Gastroesophageal sphincter (tissue), 4 donors: ENCODE measurements around the gene S100A7. TPM values are rescaled to one million over a fixed set of nuclear protein-coding genes. Genes with fewer than 3 reads are reported as not detected.
"Not testable (repeated sequence)": the region's sequence is repeated elsewhere in the genome, so short reads cannot be mapped to it uniquely, and the experiment has no call there.

Experiments
- ATAC-seq: fragments of 150-250 bp; one replicate; pipeline ENCODE4 v1.9.1; 2016; ENCODE audit warnings: mild to moderate bottlenecking, moderate library complexity
- H3K27ac ChIP-seq, 4 donors: fragments of 200-600 bp; sonication (generic) in 3 of 4; 1 replicate in 3 of 4; 2 replicates in 1 of 4; pipeline ENCODE4 v1.5.1; 2016 to 2019
- H3K27me3 ChIP-seq: fragments of 200-600 bp; sonication (generic); one replicate; pipeline ENCODE4 v1.5.1; 2019
- H3K36me3 ChIP-seq, 2 donors: fragments of 200-600 bp; sonication (generic); one replicate each; pipeline ENCODE4 v1.5.1; 2019; ENCODE audit warnings: control low read depth in 1 of 2
- H3K4me1 ChIP-seq, 3 donors: fragments of 200-600 bp; sonication (generic); 1 replicate in 2 of 3; 2 replicates in 1 of 3; pipeline ENCODE4 v1.5.1; 2016 to 2019; ENCODE audit warnings: control low read depth in 2 of 3
- H3K4me3 ChIP-seq, 2 donors: fragments of 200-600 bp; sonication (generic); one replicate each; pipeline ENCODE4 v1.5.1; 2019; ENCODE audit warnings: mild to moderate bottlenecking in 1 of 2, moderate library complexity in 1 of 2
- H3K9me3 ChIP-seq, 3 donors: fragments of 200-600 bp; sonication (generic); one replicate each; pipeline ENCODE4 v1.5.1; 2017 to 2019; ENCODE audit warnings: control low read depth in 2 of 3
- CTCF ChIP-seq, 4 experiments: fragments of 200-600 bp in 2 of 4; fragments of 450-650 bp in 2 of 4; sonication (generic) in 1 of 4; IDR thresholded peaks; one replicate each; pipeline ENCODE4 v1.5.1; 2017 to 2019; ENCODE audit warnings: antibody characterized with exemption in 4 of 4, mild to moderate bottlenecking in 2 of 4, moderate library complexity in 2 of 4
- EP300 ChIP-seq: sonication (generic); formaldehyde crosslinking; IDR thresholded peaks from one replicate; pipeline ENCODE4 v1.6.1; 2017; ENCODE audit warnings: antibody characterized with exemption, mild to moderate bottlenecking
- POLR2A ChIP-seq, 2 donors: fragments of 450-650 bp; IDR thresholded peaks; one replicate each; pipeline ENCODE4 v1.6.1; 2017; ENCODE audit warnings: antibody characterized with exemption in 2 of 2, mild to moderate bottlenecking in 2 of 2, moderate library complexity in 1 of 2
- POLR2AphosphoS5 ChIP-seq: sonication (generic); formaldehyde crosslinking; IDR thresholded peaks from one replicate; pipeline ENCODE4 v1.6.1; 2017; ENCODE audit warnings: antibody characterized with exemption
- WGBS, 2 donors: methylation state at CpG; one replicate each; pipeline ENCODE4 v1.1.5; 2018; ENCODE audit warnings: low coverage in 1 of 2; 5-methylcytosine and 5-hydroxymethylcytosine counted together
- total RNA-seq, 4 donors: library from RNA; depleted of rRNA; stranded (reverse); fragments of >200 nt; gene quantifications; one replicate each; pipeline ENCODE4 v1.1.0, GENCODE V29; 2016

S100A7 gene
- total RNA-seq, 4 donors from 2014 or later, result 33.0 to 253 TPM; not detected in 2

- no peak for ATAC-seq
- H3K9me3 ChIP-seq, result no peaks in the 10 kb centered on the region
- H3K4me3 ChIP-seq, result no peak overlapping the region
- H3K27ac ChIP-seq, result no peak overlapping the region
- no peaks in the 10 kb centered on the region for H3K36me3 ChIP-seq
- no peak for TF ChIP-seq EP300
- TF ChIP-seq POLR2A (IDR thresholded peaks at IDR 0.05), result no peak
- TF ChIP-seq POLR2AphosphoS5, result no peak
- TF ChIP-seq CTCF (IDR thresholded peaks at IDR 0.05), result no peak
- 17 to 20% methylated on average over 1 of the region's 1 CpG for WGBS, 2 donors
- no peaks in the 10 kb centered on the region for H3K4me1 ChIP-seq
- peaks cover 21% of the 10 kb centered on the region for H3K27me3 ChIP-seq
Observed at GRCh38 chr1:153426809-153427208, 33.6 kb downstream of the S100A7 start.

DNA sequence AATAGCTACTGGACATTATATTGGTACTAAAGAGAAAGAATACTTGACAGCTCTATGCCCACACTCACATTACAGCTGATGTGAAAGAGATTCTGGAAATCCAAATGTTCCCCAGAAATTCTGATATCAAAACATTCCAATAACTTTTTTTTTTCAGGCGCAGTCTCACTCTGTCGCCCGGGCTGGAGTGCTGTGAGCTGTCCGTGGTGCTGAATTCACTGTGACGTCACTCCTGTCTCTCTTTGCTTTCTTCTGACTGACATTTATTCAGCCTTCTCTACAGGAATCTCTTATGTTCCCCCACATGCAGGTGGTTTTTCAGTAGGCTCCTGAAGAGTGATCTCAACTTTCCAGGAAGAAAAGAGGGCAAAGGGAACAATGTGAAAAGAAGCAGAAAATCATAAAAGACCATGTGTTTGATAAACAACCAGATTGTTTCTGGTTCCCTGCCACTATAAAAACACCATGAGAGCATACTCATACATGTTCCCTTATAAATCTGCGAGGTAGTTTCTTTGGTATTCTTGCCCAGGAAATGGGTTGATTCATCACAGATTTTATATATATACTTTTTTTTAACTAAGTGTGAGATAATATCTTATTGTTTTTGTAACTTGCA, 37.9 kb downstream of the S100A7 start:
- no peak for ATAC-seq

DNA sequence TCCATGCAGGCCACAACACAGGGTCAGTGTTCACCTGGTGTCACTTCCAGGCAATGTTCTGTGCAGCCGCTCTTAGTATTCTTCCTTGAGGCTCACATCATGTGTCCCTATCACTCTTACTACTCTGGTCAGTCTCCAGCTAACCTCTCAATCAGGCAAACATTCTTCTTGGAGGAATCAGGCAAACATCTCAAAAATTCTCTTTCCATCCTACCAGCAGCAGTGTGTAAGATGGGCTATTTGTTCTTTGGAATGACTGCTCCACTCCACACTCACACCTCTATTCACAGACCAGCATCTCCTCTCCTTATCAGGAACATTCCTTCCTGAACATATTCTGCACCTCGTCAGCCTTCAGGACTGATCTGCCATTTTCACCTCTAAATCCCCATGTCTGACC, 40.1 kb downstream of the S100A7 start:
- Histone ChIP-seq H3K9me3 (no peaks in the 10 kb centered on the region), H3K36me3 (no peaks in the 10 kb centered on the region), H3K4me3 (no peak overlapping the region), H3K4me1 (no peaks in the 10 kb centered on the region), H3K27ac (no peak overlapping the region), H3K27me3 (peaks cover 32% of the 10 kb centered on the region)
- ATAC-seq, result no peak
- 68 to 95% methylated on average over 2 of the region's 2 CpGs for WGBS, 2 donors
- TF ChIP-seq POLR2A (IDR thresholded peaks at IDR 0.05) (no peak), POLR2AphosphoS5 (no peak), EP300 (no peak)

More for the DNA sequence above, 37.9 kb downstream of the S100A7 start:
- 3 to 5% methylated on average over 6 of the region's 6 CpGs for WGBS, 2 donors
- no peak for TF ChIP-seq POLR2A (IDR thresholded peaks at IDR 0.05)
- no peak for TF ChIP-seq EP300
- TF ChIP-seq POLR2AphosphoS5, result no peak
- TF ChIP-seq CTCF (IDR thresholded peaks at IDR 0.05), result no peak
- Histone ChIP-seq H3K4me1 (no peaks in the 10 kb centered on the region), H3K36me3 (no peaks in the 10 kb centered on the region), H3K4me3 (no peak overlapping the region), H3K27me3 (peaks cover 29% of the 10 kb centered on the region), H3K27ac (no peak overlapping the region), H3K9me3 (no peaks in the 10 kb centered on the region)

DNA sequence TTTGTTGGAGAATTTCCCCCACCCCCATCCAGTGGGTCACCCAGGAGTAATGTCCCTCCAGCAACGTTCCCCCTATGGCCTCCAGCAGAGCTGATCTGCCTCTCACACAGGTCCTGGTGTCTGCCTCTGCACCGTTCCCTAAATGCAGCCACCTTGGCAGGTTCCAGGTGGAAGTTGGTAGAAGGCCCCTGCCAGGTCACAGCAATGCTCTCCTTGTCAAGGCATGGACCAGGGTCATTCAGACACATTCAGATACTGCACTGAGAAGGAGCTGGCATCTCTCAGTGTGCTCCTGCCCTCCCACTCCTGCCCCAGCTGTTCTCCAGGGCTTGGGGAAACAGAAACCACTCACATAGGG, 41.0 kb downstream of the S100A7 start:
- not testable (repeated sequence) for H3K9me3 ChIP-seq, H3K4me1 ChIP-seq, ATAC-seq, H3K36me3 ChIP-seq, H3K4me3 ChIP-seq, H3K27ac ChIP-seq
- peaks cover 32% of the 10 kb centered on the region for H3K27me3 ChIP-seq
- no CpG with 5 or more reads among the region's 2 CpGs for WGBS, 2 donors

GRCh38 chr1:153418758-153419435, 41.6 kb downstream of the S100A7 start:
- not testable (repeated sequence) for H3K9me3 ChIP-seq, H3K4me3 ChIP-seq, ATAC-seq, H3K36me3 ChIP-seq, H3K4me1 ChIP-seq, H3K27ac ChIP-seq
- H3K27me3 ChIP-seq, result peaks cover 32% of the 10 kb centered on the region
- 40 to 65% methylated on average over 3 to 4 of the region's 7 CpGs for WGBS, 2 donors

DNA sequence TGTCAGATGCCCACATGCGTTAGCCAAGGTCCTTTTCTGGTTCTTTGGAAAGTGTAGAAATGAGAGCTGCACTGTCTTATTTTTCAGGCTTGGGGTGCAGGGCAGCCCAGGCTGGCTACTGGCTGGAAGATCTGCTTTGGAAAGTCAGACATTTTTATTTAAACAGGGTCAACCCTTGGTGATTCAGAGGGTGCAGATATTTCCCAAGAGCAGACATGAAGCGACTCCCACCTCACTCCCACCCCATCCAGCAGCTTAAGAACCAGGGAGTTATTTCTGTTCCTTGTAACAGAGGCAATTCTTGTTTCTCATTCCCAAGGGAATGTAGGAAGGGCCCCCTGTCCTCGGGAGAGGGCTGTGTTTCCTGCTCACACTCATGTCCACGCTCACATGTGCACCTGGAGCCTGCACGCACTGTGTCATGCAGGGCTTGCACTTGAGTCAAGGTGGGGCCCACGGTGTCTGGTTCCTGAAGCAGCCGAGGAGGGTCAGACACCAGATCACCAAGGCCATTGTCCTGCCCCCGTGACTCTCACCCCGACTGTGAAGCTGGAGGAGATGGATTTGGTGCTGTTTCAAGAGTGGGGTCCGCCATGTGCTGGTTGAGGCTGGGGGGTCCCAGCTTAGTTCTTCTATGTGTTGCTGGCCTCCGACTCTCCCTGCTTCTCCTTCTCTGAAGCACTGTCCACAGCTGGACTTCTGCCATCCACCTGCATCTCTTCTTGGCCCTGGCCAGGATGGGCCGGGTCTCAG, 43.1 kb downstream of the S100A7 start:
- peaks cover 32% of the 10 kb centered on the region for H3K27me3 ChIP-seq
- H3K4me1 ChIP-seq, result no peaks in the 10 kb centered on the region
- 64 to 67% methylated on average over 6 to 7 of the region's 12 CpGs for WGBS, 2 donors
- TF ChIP-seq CTCF (IDR thresholded peaks at IDR 0.05) (no peak), POLR2A (IDR thresholded peaks at IDR 0.05) (no peak), EP300 (no peak), POLR2AphosphoS5 (no peak)
- peaks cover 0 to 7% (median 0%) of the 10 kb centered on the region in 3 donors for H3K9me3 ChIP-seq
- ATAC-seq, result no peak
- H3K4me3 ChIP-seq, result no peak overlapping the region
- H3K27ac ChIP-seq, result no peak overlapping the region
- H3K36me3 ChIP-seq, result no peaks in the 10 kb centered on the region
